Astrocyte of the cerebellum (primary cell): ENCODE data around the gene KDM5A.
A peak's percentile ranks its signal among the peaks of the same experiment; 100 is the strongest.

Experiments used
- DNase-seq: peaks from one replicate; pipeline ENCODE4 v3.0.0-alpha.2; 2011; ENCODE audit warnings: low read depth
- H3K4me3 ChIP-seq: 2 replicates; pipeline ENCODE4 v1.5.1; 2011; ENCODE audit warnings: mild to moderate bottlenecking, low read depth, low read length, moderate library complexity
- CTCF ChIP-seq: IDR thresholded peaks from 2 replicates; pipeline ENCODE4 v1.5.1; 2012; ENCODE audit warnings: low read length, low read depth, moderate library complexity, mild to moderate bottlenecking; ENCODE audit errors: missing control alignments
- in situ Hi-C: cut with HindIII; loops from 2 replicates; pipeline ENCODE4 v1.10.0; 2017; ENCODE audit warnings: low sequenced_read_pairs

KDM5A gene

GRCh38 chr12:275812-276211, 113.3 kb downstream of the KDM5A start:
- DNase-seq, result no peak
- in situ Hi-C loops, result no loop called here
- TF ChIP-seq CTCF, result no peak
- H3K4me3 ChIP-seq, result no peak overlapping the region

DNA sequence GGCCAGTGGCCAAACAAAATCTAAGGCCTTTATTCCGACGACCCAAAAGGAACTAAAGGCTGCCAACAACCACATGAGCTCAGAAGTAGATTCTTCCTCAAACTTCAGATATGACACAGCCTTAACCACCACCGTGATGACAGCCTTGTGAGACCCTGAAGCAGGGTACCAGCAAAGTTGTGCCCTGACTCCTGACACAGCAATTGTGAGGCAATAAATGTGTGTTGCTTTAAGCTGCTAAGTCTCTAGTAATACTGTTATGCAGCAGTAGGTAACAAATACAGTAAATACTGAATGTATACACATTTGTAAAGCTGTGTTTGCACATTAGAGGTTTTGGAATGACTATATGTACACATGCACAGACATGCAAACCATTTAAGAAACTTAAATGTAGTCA, 115.7 kb downstream of the KDM5A start:
- no peak for TF ChIP-seq CTCF
- no peak for DNase-seq
- H3K4me3 ChIP-seq, result no peak overlapping the region
- in situ Hi-C loops, result no loop called here

- in situ Hi-C loops, result no loop called here
- TF ChIP-seq CTCF, result no peak
- no peak overlapping the region for H3K4me3 ChIP-seq
- DNase-seq, result no peak
Observed at GRCh38 chr12:272942-273341, 116.2 kb downstream of the KDM5A start.

DNA sequence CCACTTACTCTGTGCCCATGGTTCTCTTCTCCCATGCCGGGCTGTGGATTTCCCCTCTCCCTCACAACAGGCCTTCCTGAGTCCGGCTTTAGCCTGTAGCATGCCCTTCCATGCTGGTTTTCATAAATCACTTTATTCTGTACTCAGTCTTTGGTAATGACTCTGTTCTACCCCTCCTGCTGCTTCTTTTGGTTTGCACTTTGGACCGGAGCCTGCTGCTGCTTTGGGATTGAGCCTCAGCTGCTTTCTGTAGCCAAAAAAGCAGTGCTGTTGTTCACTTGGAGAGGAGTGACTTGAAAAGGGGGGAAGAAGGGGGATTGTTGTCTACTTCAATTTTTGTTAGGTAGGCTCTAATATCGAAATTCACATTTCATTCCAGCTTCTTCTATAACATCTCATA, 118.0 kb downstream of the KDM5A start:
- in situ Hi-C loops, result no loop called here

DNA sequence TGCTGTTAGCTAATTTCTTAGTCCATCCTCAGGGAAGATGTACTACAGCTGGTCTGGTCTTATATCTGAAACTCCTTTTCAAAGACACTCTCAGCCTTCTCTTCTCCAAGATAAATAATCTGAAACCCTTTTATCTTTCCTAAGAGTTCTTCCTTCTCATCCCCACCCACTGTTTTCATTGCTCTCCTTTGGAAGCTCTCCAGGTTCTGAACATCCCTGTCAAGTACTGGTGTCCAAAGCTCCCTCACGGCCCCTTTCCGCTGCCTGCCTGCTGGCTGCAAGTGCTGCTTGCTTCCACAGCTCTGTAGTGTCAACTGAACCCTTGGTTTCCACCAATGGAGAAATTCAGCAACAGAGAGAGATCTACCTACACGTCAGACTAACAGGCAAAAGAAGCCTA, 119.9 kb downstream of the KDM5A start:
- peak; percentile 2 for DNase-seq
- in situ Hi-C loops, result no loop called here
- no peak for TF ChIP-seq CTCF

More for the DNA sequence above, 118.0 kb downstream of the KDM5A start:
- no peak overlapping the region for H3K4me3 ChIP-seq
- DNase-seq, result peak; percentile 6
- no peak for TF ChIP-seq CTCF

GRCh38 chr12:268483-268840, 120.7 kb downstream of the KDM5A start:
- no peak overlapping the region for H3K4me3 ChIP-seq
- in situ Hi-C loops, result no loop called here
- DNase-seq, result no peak
- TF ChIP-seq CTCF, result no peak

More for the DNA sequence above, 119.9 kb downstream of the KDM5A start:
- H3K4me3 ChIP-seq, result no peak overlapping the region
